ENCODE results near the gene ZFAND2B. TPM values are rescaled to one million over a fixed set of nuclear protein-coding genes. Genes with fewer than 3 reads are reported as not detected.

The ZFAND2B gene, protein sequence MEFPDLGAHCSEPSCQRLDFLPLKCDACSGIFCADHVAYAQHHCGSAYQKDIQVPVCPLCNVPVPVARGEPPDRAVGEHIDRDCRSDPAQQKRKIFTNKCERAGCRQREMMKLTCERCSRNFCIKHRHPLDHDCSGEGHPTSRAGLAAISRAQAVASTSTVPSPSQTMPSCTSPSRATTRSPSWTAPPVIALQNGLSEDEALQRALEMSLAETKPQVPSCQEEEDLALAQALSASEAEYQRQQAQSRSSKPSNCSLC
- total RNA-seq, result 10 to 100 TPM; 52.4 to 54.4 TPM

DNA sequence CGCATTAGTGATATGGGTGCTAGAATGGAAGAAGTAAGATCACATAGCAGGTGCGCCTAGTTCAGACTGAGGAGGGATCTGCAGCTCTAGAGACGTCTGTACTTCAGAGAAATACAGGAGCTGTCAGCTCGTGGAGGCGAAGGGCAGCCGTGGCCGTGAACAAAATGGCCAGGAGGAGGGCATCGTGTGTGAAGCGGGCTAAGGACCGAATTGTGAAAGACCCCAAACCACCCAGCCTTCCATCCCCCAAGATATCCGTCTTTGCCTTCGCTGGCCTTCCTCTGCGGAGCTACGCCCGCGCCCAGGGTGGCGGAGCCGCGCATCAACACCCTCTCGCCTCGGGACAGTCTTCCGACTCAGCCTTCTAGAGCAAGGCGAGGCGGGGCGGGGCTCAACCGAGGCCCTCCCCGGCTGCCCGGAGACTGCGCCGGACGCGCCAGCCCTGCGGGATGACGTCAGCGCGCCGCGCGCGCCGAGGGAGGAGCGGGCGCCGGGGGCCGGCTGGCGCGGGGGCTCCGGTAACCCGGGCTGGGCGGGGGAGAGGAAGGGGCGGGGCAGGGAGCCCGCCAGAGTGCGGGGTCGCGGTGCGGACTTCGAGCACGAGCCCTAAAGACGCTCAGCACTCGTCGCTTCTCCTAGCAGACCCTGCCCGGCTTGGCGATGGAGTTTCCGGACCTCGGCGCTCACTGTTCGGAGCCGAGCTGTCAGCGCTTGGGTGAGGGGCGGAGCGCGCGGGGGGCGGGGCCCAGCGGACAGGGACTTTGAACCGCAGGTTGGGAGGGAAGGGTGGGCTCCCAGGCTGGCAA, at the start of gene ZFAND2B:
Gene ZFAND2B, plus strand, starts transcription at position 455 of the 806 bp plus-strand sequence. Its CDS starts 206 bp downstream, at position 661.

DNA sequence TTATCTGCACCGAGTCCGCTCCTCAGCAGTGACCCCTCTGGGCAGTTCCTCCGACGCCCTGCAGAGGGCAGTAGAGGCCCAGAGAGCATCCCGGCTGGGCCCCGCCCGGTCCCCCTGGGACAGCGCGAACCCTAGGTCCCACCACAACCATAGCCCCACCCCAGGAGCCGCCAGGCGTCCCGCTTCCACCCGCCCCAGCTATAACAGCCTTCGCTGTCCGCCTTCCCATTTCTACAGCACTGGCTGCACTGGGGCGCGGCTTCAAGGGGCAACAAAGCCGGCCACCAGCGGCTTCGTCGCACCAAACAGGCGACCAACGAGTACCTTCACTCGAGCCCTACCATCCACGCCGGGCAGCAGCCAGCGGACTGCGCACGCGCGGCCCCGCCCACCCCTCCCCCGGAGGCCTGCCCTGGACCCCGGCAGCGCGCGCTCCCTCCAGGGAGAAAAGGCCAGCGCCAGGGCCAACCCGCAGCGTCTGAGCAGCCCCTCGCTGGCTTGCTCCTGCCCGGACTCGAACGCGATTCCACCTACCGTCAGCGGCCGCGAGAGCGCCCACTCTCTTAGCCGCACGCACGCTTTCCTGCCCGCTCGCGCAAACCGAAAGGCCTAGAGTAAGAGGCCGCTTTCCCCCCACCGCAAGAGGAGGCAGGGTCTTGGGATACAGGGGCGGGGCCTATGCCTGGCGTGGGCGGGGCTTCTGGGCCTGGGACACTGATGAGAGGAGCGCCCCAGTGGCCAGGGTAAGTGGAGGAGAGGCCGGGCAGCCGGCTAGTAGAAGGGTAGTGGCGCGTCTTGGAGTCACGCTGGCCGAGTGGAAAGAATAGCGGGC, 46.2 kb upstream of the ZFAND2B start, which contains the start of gene NHEJ1:
Gene NHEJ1, minus strand, starts transcription at position 630 of the 832 bp plus-strand sequence. CDS start 2,453 bp downstream, outside the sequence.

DNA sequence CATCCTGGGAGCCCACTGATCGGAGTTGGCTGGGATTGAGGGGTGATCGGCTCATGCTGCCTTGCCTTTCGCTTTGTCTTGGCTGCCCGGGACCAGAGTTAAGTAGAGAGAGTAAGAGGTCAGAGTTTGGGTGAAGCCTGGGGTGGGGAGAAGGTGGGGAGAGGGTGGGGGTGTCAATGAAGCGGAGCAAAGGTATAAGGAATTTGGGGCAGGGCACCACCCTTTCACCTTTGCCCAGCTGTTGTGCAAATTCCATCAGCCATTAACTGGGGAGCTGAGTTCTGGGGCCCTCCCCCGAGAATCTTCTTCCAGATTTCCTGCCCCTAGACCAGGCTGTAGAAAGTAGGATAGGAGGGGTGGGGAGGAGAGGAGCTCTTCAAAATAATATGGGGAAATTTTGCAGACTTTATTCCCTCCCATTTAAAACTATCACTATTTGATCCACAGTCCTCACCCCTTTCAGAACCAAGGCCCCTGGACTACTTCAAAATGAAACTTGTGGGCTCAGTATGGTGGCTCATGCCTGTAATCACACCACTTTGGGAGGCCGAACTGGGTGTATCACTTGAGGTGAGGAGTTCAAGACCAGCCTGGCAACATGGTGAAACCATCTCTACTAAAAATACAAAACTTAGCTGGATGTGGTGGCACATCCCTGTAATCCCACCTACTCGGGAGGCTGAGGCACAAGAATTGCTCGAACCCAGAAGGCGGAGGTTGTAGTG, 36.5 kb upstream of the ZFAND2B start, which contains the start of gene SLC23A3:
Gene SLC23A3, minus strand, starts transcription at position 100 of the 725 bp plus-strand sequence. Its CDS starts 45 bp downstream, at position 55.

DNA sequence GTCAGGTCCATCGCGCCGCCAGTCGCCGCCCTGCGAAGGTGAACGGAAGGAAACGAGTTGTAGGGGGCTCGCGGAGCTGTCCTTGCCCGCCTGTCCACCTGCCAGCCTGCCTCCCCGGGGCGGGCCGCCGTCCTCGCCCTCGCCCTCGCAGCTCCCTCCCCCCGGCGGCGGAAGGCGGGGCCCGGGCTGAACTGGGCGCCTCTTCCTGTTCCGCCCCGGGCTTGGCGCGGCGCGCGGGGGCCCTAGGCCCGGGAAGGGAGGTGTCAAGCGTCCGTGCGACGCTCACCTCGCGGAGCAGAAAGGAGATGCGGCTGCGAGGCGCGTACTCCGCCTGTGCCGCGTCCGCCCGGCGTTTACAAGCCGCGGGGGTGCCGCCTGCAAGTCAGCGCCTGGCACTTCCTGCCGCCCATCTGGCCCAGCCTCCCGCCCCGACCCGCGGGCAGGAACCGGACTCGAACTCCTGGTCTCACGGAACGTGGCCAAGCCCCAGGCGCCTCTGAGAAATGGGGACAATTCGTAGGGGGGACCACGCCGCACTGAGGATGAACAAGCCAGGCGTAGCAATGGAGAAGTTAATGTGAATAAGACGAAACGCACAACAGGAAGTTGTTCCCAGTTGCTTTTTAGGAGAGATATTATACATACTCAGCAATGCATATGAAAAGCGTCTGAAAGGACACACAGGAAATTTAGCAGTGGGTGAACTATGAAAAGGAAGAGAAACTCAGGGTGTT, 29.6 kb upstream of the ZFAND2B start, which contains the start of gene CNPPD1:
Gene CNPPD1, minus strand, starts transcription at position 108 of the 734 bp plus-strand sequence. Its CDS starts 97 bp downstream, at position 11.

DNA sequence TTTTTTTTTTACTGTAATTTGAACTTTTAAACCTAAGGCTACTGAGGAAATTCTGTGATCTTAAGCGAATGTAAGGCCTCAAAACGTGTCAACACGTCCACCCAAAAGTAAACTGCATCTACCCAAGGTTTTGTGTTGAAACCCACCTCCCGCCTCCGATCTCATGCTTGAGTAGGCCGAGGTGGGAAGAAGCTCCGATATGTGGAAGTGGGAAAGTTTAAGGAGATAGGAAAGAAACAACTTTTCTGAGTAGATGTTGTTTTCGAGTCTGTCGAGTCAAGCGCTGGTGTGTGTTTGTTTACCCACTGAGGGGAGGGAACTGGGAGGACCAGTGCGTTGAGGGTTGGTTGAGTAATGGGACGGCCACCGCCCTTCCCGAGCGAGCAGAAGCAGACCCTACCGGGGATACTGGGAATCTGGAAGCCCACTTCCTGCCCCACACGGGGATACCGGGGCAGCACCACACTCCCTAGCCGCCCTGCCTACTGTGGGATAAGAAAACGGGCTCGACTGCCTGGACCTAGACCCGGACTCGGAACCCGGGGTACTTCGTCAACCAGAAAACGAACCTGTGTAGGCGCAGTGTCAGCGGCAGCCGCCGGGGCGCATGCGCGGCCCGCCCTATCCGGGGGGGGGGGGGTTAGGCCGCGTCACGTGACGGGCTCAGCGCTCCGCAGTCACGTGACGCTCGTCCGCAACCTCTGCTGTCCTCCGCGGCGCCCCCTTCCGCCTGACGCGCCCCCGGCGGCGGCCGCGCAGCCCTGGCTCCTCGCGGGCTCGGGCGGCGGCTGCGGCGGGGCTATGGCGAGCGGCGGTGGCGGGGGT, 28.8 kb upstream of the ZFAND2B start, which contains the start of gene RETREG2:
Gene RETREG2, plus strand, starts transcription at position 724 of the 825 bp plus-strand sequence. Its CDS starts 78 bp downstream, at position 802.

DNA sequence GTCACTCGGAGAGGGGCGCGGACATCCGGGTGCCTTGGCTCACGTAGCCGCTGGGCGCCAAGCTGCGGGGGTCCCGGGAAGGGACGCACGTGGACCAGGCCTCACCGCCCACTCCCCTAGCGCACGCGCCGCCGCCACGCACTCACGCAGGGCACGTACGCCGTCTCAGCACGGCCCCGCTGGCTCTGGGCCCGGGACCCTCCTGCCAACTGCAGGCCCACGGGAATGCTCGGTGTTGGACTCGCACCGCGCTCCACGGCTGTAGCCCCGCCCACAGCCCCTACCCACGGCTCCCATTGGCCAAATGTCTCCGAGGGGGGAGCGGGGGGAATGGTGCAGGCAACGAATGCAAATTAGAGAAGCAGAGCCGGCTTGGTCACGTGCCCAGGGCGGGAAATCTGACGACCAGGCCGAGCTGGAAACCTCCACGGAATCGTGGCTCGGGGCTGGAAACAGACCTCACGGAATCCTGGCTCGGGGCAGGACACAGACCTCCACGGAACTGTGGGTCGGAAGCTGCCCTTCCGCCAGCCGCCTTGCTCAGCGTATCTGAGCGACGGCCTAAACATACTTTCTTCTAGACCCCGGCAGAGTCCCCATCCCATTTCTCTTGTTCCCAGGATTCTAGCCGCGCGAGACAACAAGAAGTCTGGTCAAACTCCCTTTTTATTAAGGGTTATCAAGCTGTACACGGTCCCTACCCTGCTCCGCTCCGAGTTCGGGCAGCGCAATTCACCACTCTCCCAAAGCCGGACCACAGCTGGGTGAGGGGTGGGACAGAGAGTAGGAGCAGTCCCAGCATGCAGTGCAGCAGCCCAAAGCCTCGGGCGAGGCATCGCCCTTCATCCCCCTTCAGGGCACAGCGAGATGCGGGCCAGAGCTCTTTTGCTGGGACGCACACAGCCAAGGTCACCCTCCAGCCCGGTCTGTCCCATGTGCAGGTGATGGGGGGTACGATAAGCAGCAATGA, 12.4 kb downstream of the ZFAND2B start, which contains the start of gene ABCB6:
Gene ABCB6, minus strand, starts transcription at position 227 of the 970 bp plus-strand sequence. CDS start 285 bp downstream, outside the sequence.

DNA sequence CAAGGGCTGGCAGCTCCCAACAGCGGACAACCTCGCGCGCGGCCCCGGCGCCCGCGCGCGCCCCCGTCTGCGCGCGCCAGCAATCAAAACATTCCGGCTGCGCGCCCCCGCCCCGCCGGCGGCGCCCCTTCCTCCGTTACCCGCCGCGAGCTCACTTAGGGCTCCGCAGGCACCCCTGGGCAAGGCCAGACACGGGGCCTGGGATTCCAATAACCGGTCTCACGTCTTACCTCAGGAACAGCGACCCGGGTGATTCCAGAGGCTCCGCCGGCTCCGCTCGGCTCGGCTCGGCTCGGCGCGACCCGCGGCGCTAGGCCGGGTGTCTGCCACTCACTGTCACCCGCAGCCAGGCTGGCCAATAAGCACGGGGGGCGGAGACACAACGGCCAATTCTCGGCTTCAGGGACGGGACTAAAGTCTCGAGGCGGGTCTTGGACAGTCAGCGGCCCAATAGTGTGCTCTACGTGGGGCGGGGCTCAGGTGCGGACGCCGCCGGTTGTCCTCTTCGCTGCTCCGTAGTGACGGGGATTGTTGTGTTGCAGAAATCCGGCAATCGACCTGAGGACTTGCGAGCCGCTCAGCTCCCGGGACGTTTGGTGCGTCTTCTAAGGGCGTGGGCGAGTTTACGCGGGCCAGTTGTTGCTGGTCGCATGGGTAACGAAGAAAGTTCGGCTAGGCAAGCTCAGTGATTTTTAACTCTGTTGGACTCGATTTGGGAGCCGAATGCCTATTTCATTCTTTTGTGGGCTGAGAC, 22.9 kb downstream of the ZFAND2B start, which contains the start of the genes ANKZF1 and ATG9A:
Gene ANKZF1, plus strand, starts transcription at position 502 of the 754 bp plus-strand sequence. CDS start 452 bp downstream, outside the sequence.
Gene ATG9A, minus strand, starts transcription at position 332 of the 754 bp plus-strand sequence. CDS start 1,612 bp downstream, outside the sequence.

DNA sequence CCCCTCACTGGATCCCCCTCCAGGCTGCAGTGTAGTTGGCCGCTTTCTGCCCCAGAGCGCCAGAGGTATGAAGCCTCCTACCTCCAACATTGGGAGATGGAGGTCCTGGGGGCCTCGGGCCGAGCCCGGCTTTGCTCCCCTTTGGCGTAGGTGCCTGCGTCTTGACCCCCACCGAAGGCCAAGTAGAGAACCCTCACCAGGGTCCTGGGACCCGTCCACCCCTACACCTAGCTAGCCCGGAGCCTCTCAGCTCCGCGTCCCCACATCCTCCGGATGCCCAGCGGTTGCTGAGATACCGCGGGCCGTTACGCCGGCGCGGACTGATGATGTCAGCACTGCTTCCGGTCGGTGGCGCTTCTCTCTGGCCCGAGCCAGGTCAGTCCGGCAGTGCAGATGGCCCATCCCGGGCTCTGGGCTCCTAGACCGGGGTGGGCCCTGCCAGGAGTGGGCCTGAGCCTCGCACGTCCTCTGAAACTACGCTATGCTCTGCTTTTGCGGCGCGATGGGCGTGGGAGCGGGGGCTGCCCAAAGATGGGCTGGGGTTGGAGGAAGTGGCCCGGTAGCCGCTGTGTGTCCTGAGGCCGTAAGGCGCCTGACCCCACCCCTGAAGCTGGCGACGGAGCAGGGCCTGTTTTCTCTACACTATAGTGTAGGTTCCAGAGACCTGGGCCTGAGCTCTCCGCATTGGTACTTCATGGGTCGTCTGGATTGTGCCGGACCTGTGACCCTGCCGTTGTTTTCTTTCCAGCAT, 38.7 kb downstream of the ZFAND2B start, which contains the start of the genes GLB1L and STK16:
Gene GLB1L, minus strand, starts transcription at position 297 of the 751 bp plus-strand sequence. CDS start 1,871 bp downstream, outside the sequence.
Gene STK16, plus strand, starts transcription at position 332 of the 751 bp plus-strand sequence. CDS start 521 bp downstream, outside the sequence.

DNA sequence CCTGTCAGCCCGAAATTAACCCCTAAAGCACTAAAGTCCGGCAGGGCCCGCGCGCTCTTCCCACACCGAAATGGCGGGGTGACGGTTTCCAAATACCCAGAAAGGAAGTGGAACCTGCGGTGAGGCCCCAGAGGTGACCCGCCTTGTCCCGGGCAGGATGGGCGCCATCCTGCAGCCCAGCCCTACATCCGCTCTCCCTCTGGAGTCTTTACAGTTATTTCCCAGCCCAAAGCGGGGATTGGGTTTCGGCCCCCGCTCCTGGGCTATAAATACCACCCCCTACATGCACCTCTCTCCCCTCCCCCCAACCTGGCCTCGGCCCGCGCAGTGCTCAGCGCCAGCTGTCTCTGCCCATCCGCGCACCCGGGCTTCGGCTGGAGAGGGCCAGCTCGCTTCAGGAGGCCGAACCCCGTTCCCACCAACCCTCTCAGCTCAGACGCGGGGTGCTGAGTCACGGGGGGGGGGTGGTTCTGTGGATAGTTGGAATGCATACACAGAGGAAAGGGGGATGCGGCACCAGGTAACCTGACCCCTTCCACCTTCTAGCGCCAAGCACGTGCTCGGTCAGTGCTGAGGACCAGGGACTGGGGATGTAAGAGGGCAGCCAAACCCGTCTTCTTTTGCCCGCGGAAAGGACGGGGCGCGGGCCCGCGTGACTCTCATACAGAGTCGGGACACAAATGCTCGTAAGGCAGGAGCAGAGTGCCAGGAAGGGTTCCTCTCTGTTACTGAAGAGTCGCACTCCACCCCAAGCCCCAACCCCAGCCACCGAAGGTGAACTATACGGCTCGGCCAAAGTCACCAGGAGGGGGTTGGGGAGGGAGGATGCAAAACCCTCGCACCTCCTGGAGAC, 46.5 kb downstream of the ZFAND2B start, which contains the start of gene TUBA4B:
Gene TUBA4B, plus strand, starts transcription at position 344 of the 853 bp plus-strand sequence. Its CDS starts 165 bp downstream, at position 509.

DNA sequence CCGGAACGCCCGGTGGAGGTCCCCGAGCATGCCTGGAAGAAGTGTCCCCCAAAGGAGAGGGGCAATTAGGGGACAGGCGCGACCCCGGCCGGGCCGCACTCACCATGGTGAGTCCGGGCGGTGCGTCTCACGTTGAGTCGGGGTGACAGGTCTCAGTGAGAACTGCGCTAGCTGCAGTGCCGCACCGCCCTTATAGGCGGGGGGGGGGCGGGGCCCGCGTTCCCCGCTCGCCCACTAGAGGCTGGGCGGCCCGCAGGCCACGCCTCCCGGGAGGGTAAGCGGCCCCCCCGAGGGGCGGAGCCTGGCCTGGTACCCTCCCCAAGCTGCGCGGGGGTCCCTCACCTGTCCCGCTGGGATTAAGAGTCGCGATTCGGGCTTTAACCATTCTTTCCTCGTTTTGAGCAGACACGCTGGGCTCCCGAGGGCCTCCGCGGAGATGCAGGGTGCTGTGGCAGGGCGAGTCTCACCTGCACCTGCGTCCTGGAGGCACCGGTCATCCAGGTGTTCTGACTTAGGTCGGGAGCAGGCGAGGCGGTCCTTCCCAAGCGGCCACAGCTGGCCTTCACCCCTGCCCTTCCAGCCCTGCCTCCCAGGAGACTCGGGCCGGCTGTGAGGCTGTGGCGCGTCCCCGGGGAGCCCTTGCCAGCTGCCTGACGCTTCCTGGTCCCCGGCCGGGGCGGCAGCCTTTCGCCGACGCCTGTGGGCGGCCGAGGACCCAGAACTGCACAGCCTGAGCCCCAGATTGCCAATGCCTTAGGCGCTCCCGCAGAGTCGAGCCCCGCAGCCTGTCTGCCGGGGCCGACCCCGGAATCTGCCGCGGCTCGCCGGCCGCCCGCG, 47.4 kb downstream of the ZFAND2B start, which contains the start of gene TUBA4A:
Gene TUBA4A, minus strand, starts transcription at position 166 of the 837 bp plus-strand sequence. Its CDS starts 60 bp downstream, at position 106.

All from activated naive CD4-positive, alpha-beta T cell treated with anti-CD3 and anti-CD28 coated beads, Interleukin-2, amount 10 ng/mL, durations not matched to agents 5 hours and 36 hours (primary cell).